Parathyroid adenoma (tissue), 2 donors: ENCODE data around the gene PHF21B.
"Not testable (repeated sequence)": the region's sequence is repeated elsewhere in the genome, so short reads cannot be mapped to it uniquely, and the experiment has no call there.

ENCODE experiments used
- H2AFZ ChIP-seq: fragments of 300-600 bp; sonication (generic); one replicate; pipeline ENCODE4 v1.7.0; 2017; ENCODE audit warnings: antibody characterized with exemption, mild to moderate bottlenecking
- H3K27ac ChIP-seq: fragments of 300-600 bp; sonication (generic); one replicate; pipeline ENCODE4 v1.7.0; 2017
- H3K27me3 ChIP-seq: fragments of 300-600 bp; sonication (generic); one replicate; pipeline ENCODE4 v1.7.0; 2017; ENCODE audit warnings: low read length; ENCODE audit not compliant: control insufficient read depth, insufficient read depth
- H3K36me3 ChIP-seq: fragments of 300-600 bp; sonication (generic); one replicate; pipeline ENCODE4 v1.7.0; 2017; ENCODE audit warnings: low read length; ENCODE audit not compliant: control insufficient read depth, insufficient read depth
- H3K4me1 ChIP-seq: fragments of 300-600 bp; sonication (generic); one replicate; pipeline ENCODE4 v1.7.0; 2017; ENCODE audit warnings: control low read depth
- H3K4me2 ChIP-seq: fragments of 300-600 bp; sonication (generic); one replicate; pipeline ENCODE4 v1.7.0; 2017; ENCODE audit warnings: low read length
- H3K4me3 ChIP-seq: fragments of 300-600 bp; sonication (generic); one replicate; pipeline ENCODE4 v1.7.0; 2017; ENCODE audit warnings: low read depth, low read length
- H3K79me2 ChIP-seq: fragments of 300-600 bp; sonication (generic); one replicate; pipeline ENCODE4 v1.7.0; 2017; ENCODE audit warnings: control low read depth
- H3K9ac ChIP-seq: fragments of 300-600 bp; sonication (generic); one replicate; pipeline ENCODE4 v1.7.0; 2017; ENCODE audit warnings: mild to moderate bottlenecking
- H3K9me3 ChIP-seq: fragments of 300-600 bp; sonication (generic); one replicate; pipeline ENCODE4 v1.7.0; 2017; ENCODE audit warnings: low read length; ENCODE audit not compliant: control insufficient read depth
- CTCF ChIP-seq: fragments of 300-600 bp; sonication (generic); IDR thresholded peaks from one replicate; pipeline ENCODE4 v1.7.0; 2017; ENCODE audit warnings: antibody characterized with exemption, mild to moderate bottlenecking
- donor health status: primary hyperparathyroidism.

The PHF21B gene

DNA sequence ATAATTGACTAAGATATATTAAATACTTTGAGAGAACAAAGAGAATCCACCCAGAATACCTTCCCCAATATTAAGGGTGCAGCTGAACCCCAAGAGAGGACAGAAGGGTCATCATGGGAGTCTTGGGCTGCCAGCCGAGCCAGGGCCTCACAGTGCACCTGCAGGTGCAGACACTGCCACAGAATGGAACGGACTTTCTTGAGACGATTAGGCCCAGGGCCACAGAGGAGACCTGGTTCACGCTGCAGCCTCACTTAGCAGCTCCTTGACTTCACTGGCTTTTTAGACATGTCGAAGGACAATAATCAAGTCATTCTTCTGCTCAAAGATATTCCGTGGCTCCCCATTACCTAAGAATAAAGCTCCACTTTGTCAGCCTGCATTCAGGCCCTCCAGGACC lies 100.6 kb downstream of the PHF21B start:
- Histone ChIP-seq H3K79me2 (no peaks in the 10 kb centered on the region), H2AFZ (no peak overlapping the region), H3K4me3 (no peak overlapping the region), H3K9me3 (no peaks in the 10 kb centered on the region), H3K4me1 (no peaks in the 10 kb centered on the region), H3K9ac (no peak overlapping the region), H3K27ac (no peak overlapping the region), H3K27me3 (no peaks in the 10 kb centered on the region), H3K4me2 (no peak overlapping the region), H3K36me3 (no peaks in the 10 kb centered on the region)
- TF ChIP-seq CTCF = no peak

DNA sequence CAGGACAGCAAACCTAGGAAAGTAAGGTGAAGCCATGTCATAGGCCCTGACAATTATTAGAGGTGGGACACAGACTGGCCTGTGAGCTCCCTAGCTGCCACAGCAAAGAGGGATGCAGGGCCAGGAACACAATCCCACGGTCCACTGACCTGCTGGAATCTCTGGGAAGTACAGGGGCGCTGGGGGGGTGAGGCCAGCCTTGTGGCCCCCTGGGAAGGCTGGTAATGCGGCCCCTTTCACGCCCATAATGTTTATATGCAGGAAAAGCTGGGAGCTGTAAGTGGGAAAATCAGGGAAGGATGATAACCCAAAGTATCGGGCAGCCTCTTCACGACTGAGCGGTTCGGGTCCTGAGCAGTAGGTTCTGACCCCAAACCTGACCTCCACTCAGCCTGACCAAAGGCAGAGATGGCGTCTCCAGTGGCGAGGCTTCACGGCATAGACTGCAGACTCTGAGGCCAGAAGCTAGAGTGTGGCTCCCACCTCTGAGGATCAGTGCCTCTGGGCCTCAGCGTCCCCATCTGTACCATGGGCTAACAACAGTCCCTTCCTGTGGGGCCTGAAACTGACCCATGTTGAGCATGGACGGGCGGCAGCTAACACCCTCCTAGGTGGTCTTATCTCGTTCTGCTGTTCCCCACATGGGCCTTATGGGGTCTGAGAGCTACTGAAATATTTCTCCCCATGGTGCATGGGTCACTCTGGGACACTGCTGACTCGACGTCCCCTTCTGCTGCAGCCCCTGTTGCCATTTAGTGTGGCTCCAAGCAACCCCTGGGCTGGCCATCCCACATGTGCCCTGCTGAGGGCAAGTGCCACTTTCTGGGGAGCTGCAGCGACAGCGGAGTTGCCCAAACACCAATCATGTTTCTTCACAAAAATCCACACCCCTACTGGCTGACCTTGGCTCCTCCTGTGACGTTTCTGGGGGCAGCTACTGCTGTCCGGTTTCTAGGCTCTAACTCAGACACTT lies 101.8 kb downstream of the PHF21B start:
- H2AFZ ChIP-seq = no peak overlapping the region
- no peaks in the 10 kb centered on the region for H3K9me3 ChIP-seq
- no peak overlapping the region for H3K27ac ChIP-seq
- H3K36me3 ChIP-seq = no peaks in the 10 kb centered on the region
- H3K4me2 ChIP-seq = no peak overlapping the region
- H3K9ac ChIP-seq = no peak overlapping the region
- H3K4me3 ChIP-seq = no peak overlapping the region
- no peaks in the 10 kb centered on the region for H3K79me2 ChIP-seq
- no peaks in the 10 kb centered on the region for H3K27me3 ChIP-seq
- TF ChIP-seq CTCF = no peak
- no peaks in the 10 kb centered on the region for H3K4me1 ChIP-seq

- no peak for TF ChIP-seq CTCF
- no peaks in the 10 kb centered on the region for H3K36me3 ChIP-seq
- no peak overlapping the region for H3K9ac ChIP-seq
These were observed 102.7 kb downstream of the PHF21B start for GRCh38 chr22:44906999-44907644.

GRCh38 chr22:44906248-44906936 lies 103.4 kb downstream of the PHF21B start:
- Histone ChIP-seq H2AFZ (no peak overlapping the region), H3K27me3 (no peaks in the 10 kb centered on the region), H3K36me3 (no peaks in the 10 kb centered on the region), H3K27ac (no peak overlapping the region), H3K9ac (no peak overlapping the region), H3K9me3 (peaks cover 7% of the 10 kb centered on the region), H3K4me3 (no peak overlapping the region), H3K4me2 (no peak overlapping the region), H3K4me1 (no peaks in the 10 kb centered on the region), H3K79me2 (no peaks in the 10 kb centered on the region)
- no peak for TF ChIP-seq CTCF

More at GRCh38 chr22:44906999-44907644, 102.7 kb downstream of the PHF21B start:
- Histone ChIP-seq H3K27ac (no peak overlapping the region), H3K4me3 (no peak overlapping the region), H3K9me3 (peaks cover 1% of the 10 kb centered on the region), H3K4me1 (no peaks in the 10 kb centered on the region), H2AFZ (no peak overlapping the region), H3K27me3 (no peaks in the 10 kb centered on the region), H3K4me2 (no peak overlapping the region), H3K79me2 (no peaks in the 10 kb centered on the region)

- H2AFZ ChIP-seq, H3K9me3 ChIP-seq, H3K4me2 ChIP-seq, H3K36me3 ChIP-seq, H3K27ac ChIP-seq, H3K4me3 ChIP-seq, H3K4me1 ChIP-seq, H3K9ac ChIP-seq, H3K27me3 ChIP-seq, H3K79me2 ChIP-seq: not testable (repeated sequence)
These were observed 105.2 kb downstream of the PHF21B start for GRCh38 chr22:44904492-44905152.

DNA sequence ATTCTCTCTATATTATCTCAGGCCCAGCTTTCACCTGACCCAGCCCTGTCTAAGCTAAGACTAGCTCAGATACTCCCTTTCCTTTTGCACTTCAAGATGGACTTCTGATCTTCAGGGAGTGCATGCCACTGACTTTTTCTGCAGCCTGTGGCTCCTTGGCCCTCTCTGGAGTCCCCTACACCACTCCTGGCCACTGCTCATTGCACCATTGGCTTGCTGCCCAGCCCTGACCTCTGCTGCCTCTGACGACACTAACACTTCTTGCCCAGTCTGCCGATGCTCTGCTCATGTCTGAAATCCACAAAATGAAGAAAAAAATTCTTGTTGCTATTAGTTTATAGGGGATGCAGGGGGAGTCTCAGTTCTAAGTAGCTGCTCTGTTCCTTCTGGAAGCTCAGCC lies 106.6 kb downstream of the PHF21B start:
- not testable (repeated sequence) for H3K9ac ChIP-seq, H3K4me3 ChIP-seq, H3K4me1 ChIP-seq, H3K79me2 ChIP-seq, H3K27me3 ChIP-seq, H3K36me3 ChIP-seq, H2AFZ ChIP-seq, H3K27ac ChIP-seq, H3K4me2 ChIP-seq, H3K9me3 ChIP-seq
